Measurements from ENCODE around the gene SORD. TPM values are rescaled to one million over a fixed set of nuclear protein-coding genes. Genes with fewer than 3 reads are reported as not detected.

SORD gene
- total and polyA plus RNA-seq, 9 of the 15 experiments (the other 6 are each of a cell fraction or from before 2014, with no cell fraction given), result 5.9 to 79.2 (median 29.6) TPM

- TF ChIP-seq ARHGAP35 (IDR thresholded peaks at IDR 0.05; ENCODE audit: partially characterized antibody), result no peak
- peak in 1 of 2 experiments; percentile 52; a peak in 2 of 4 replicates for TF ChIP-seq MNT (conservative IDR thresholded peaks at IDR 0.05)
- TF ChIP-seq ZNF140 (CRISPR knock-in tag; IDR thresholded peaks at IDR 0.05), result no peak
- no peak for TF ChIP-seq ZNF551 (CRISPR knock-in tag; IDR thresholded peaks at IDR 0.05)
- TF ChIP-seq HDAC1 (IDR thresholded peaks at IDR 0.05), result peak in 1 of 2 experiments; percentile 33; a peak in 1 of 4 replicates
- no peak for TF ChIP-seq XRCC3 (IDR thresholded peaks at IDR 0.05)
- no peak for TF ChIP-seq PHF21A (IDR thresholded peaks at IDR 0.05; ENCODE audit: borderline replicate concordance, low read depth)
- TF ChIP-seq RBFOX2 (IDR thresholded peaks at IDR 0.05; ENCODE audit: low read depth, low read length), result peak; percentile 79
- no peak for TF ChIP-seq POLR2AphosphoS5 (IDR thresholded peaks at IDR 0.05; ENCODE audit: control insufficient read depth, insufficient read depth, low read depth, low read length)
- TF ChIP-seq U2AF1 (optimal IDR thresholded peaks at IDR 0.05; ENCODE audit: low read depth, low read length), result no peak
- 0 out of 2 replicates have a peak, but pooled peaks have one; percentile 16 for TF ChIP-seq MYNN (IDR thresholded peaks at IDR 0.05)
- no peak for TF ChIP-seq MYNN (CRISPR knock-in tag; IDR thresholded peaks at IDR 0.05)
- TF ChIP-seq PHTF2 (CRISPR knock-in tag; IDR thresholded peaks at IDR 0.05), result no peak
- TF ChIP-seq YY1 (IDR thresholded peaks at IDR 0.05; ENCODE audit: borderline replicate concordance in 1 of 3, control insufficient read depth in 1 of 3, extremely low read depth in 1 of 3, insufficient read depth in 3 of 3, insufficient read length in 1 of 3, insufficient replicate concordance in 2 of 3, low read depth in 1 of 3, low read length in 2 of 3), result no peak
- peak; percentile 74; the same call in 1 of the 2 replicates for TF ChIP-seq L3MBTL2 (IDR thresholded peaks at IDR 0.05)
- TF ChIP-seq PYGO2 (tag; IDR thresholded peaks at IDR 0.05), result no peak
- TF ChIP-seq SMARCE1 (IDR thresholded peaks at IDR 0.05), result peak; percentile 47; the same call in 1 of the 2 replicates
These were observed at the start of gene SORD (continued) for GRCh38 chr15:45022871-45023658.

Measured in K562 (cell line).